Endothelial cell of umbilical vein (primary cell): ENCODE results near the gene FRMPD1. TPM values are rescaled to one million over a fixed set of nuclear protein-coding genes. Genes with fewer than 3 reads are reported as not detected.

Experiments used
- BruUV-seq: library from RNA; stranded (reverse); fragments of 400-500 nt; replicated peaks from 2 replicates; lab custom pipeline; 2021; lab: Mats Ljungman, UMichigan
- CTCF ChIA-PET: fragments of 300-600, 350-600 bp; sonication (Branson Sonifier 250); formaldehyde crosslinking; loops from one replicate; lab custom pipeline; 2021; ENCODE audit warnings: antibody characterized with exemption, inconsistent platforms; lab: Charles Lee
- POLR2A ChIA-PET: fragments of 300-600, 350-600 bp; sonication (Branson Sonifier 250); formaldehyde crosslinking; loops from one replicate; lab custom pipeline; 2021; ENCODE audit warnings: antibody characterized with exemption, inconsistent platforms; lab: Charles Lee
- DNase-seq: peaks from one replicate; pipeline ENCODE4 v3.0.0-alpha.2; 2011; ENCODE audit warnings: low read depth, low spot score
- FAIRE-seq: peaks from 2 replicates; lab custom pipeline; 2011; peaks lifted over from hg19 to GRCh38; lab: Jason Lieb, UNC
- H2AFZ ChIP-seq: 2 replicates; pipeline ENCODE4 v1.6.0; 2012; ENCODE audit warnings: low read depth, low read length, control low read depth, inconsistent platforms
- H3K27ac ChIP-seq: 2 replicates; pipeline ENCODE4 v1.5.1; 2011; ENCODE audit warnings: low read depth, mild to moderate bottlenecking, control low read depth, low read length, moderate library complexity; ENCODE audit not compliant: insufficient read depth
- H3K27me3 ChIP-seq, 2 experiments: 2 replicates each; pipeline versions ENCODE4 v1.6.0 to v1.6.1; 2011; ENCODE audit warnings: low read length in 2 of 2, mixed read lengths in 1 of 2; ENCODE audit not compliant: control insufficient read depth in 2 of 2, insufficient read depth in 2 of 2
- H3K36me3 ChIP-seq, 2 experiments: 2 replicates in 1 of 2; 3 replicates in 1 of 2; pipeline ENCODE4 v1.5.1; 2011; ENCODE audit warnings: low read length in 2 of 2, mild to moderate bottlenecking in 1 of 2, moderate library complexity in 1 of 2; ENCODE audit not compliant: control insufficient read depth in 2 of 2, insufficient read depth in 2 of 2; ENCODE audit errors: extremely low read depth in 1 of 2
- H3K4me1 ChIP-seq: 3 replicates; pipeline ENCODE4 v1.5.1; 2011; ENCODE audit warnings: mild to moderate bottlenecking, low read length; ENCODE audit not compliant: control insufficient read depth, insufficient read depth; ENCODE audit errors: extremely low read depth
- H3K4me2 ChIP-seq: 2 replicates; pipeline ENCODE4 v1.6.1; 2011; ENCODE audit warnings: low read length, control low read depth, mixed read lengths; ENCODE audit not compliant: insufficient read depth
- H3K4me3 ChIP-seq, 3 experiments: fragments of 200-600 bp in 1 of 3; sonication (generic), shearing (Covaris generic) in 1 of 3; replicated peaks in 1 of 3; 2 replicates each; pipeline ENCODE4 v1.5.1; 2011 to 2016; ENCODE audit warnings: control low read depth in 3 of 3, low read length in 3 of 3, mild to moderate bottlenecking in 2 of 3, inconsistent platforms in 1 of 3, low read depth in 1 of 3, moderate library complexity in 1 of 3; ENCODE audit not compliant: insufficient read depth in 1 of 3
- H3K79me2 ChIP-seq: 2 replicates; pipeline ENCODE4 v1.6.0; 2012; ENCODE audit warnings: low read length, inconsistent platforms; ENCODE audit not compliant: control insufficient read depth, insufficient read depth
- H3K9ac ChIP-seq: replicated peaks from 2 replicates; pipeline ENCODE3; 2011; ENCODE audit warnings: low read length, control low read depth; ENCODE audit not compliant: insufficient read depth; ENCODE audit errors: extremely low read depth
- H3K9me1 ChIP-seq: replicated peaks from 3 replicates; pipeline ENCODE4 v1.6.0; 2011; ENCODE audit warnings: mild to moderate bottlenecking, low read length; ENCODE audit not compliant: control insufficient read depth, insufficient read depth; ENCODE audit errors: extremely low read depth
- H3K9me3 ChIP-seq: replicated peaks from 2 replicates; pipeline ENCODE4 v1.5.1; 2012; ENCODE audit warnings: low read length, inconsistent platforms; ENCODE audit not compliant: control insufficient read depth, insufficient read depth
- H4K20me1 ChIP-seq: replicated peaks from 2 replicates; pipeline ENCODE3; 2011; ENCODE audit warnings: mild to moderate bottlenecking, low read length; ENCODE audit not compliant: control insufficient read depth, insufficient read depth; ENCODE audit errors: extremely low read depth
- CTCF ChIP-seq, 2 donors: IDR thresholded peaks; 1 replicate in 1 of 2; 2 replicates in 1 of 2; pipeline ENCODE4 v1.5.1; 2011; ENCODE audit warnings: low read length in 2 of 2, mild to moderate bottlenecking in 2 of 2, moderate library complexity in 2 of 2, control low read depth in 1 of 2, inconsistent platforms in 1 of 2, low read depth in 1 of 2; ENCODE audit not compliant: insufficient read depth in 1 of 2; ENCODE audit errors: extremely low read depth in 1 of 2
- JUN ChIP-seq: IDR thresholded peaks from 2 replicates; pipeline ENCODE4 v1.6.1; 2011; ENCODE audit warnings: borderline replicate concordance, low read depth; ENCODE audit not compliant: insufficient read length, insufficient read depth
- MAX ChIP-seq: IDR thresholded peaks from 2 replicates; pipeline ENCODE4 v1.6.1; 2011; ENCODE audit not compliant: insufficient read depth, insufficient read length
- MYC ChIP-seq: IDR thresholded peaks from one replicate; pipeline ENCODE4 v1.6.1; 2011; ENCODE audit warnings: mild to moderate bottlenecking, low read depth, low read length
- POLR2A ChIP-seq: IDR thresholded peaks from 2 replicates; pipeline ENCODE4 v1.6.1; 2012; ENCODE audit warnings: low read depth, mild to moderate bottlenecking, control low read depth, low read length
- POLR2AphosphoS5 ChIP-seq: IDR thresholded peaks from 2 replicates; pipeline ENCODE4 v1.6.1; 2012; ENCODE audit warnings: low read depth, mild to moderate bottlenecking, control low read depth, low read length, moderate library complexity; ENCODE audit not compliant: insufficient read depth
- dilution Hi-C: fragments of 300-500 bp; cut with MboI; formaldehyde crosslinking; loops from one replicate; pipeline ENCODE4 v1.15.0; 2019; ENCODE audit warnings: low sequenced_read_pairs; ENCODE audit not compliant: extremely low pct_ligation_motif_present
- intact Hi-C: fragments of 100-400 bp; cut with micrococcal nuclease; formaldehyde crosslinking; loops from one replicate; pipeline ENCODE4 v1.10.0; 2022
- polyA plus RNA-seq, 4 experiments: library from polyadenylated mRNA; depleted of rRNA in 3 of 4; stranded (reverse) in 3 of 4; unstranded in 1 of 4; fragments of >200 nt; gene quantifications; 2 replicates each; pipeline versions ENCODE4 v1.2.1 to v1.2.3, GENCODE V29; 2011 to 2012; ENCODE audit warnings: missing spikeins in 1 of 4
- total RNA-seq: library from RNA; stranded (reverse); gene quantifications from 2 replicates; pipeline ENCODE4 v1.2.3, GENCODE V29; 2021

The FRMPD1 gene
- total and polyA plus RNA-seq, 2 donors (not counting 3 experiments of a cell fraction or from before 2014, with no cell fraction given): not detected

- Histone ChIP-seq H3K9ac (no peak overlapping the region), H3K79me2 (no peaks in the 10 kb centered on the region), H3K27ac (no peak overlapping the region), H3K27me3 (peaks cover 0 to 6% of the 10 kb centered on the region in 2 experiments), H4K20me1 (no peaks in the 10 kb centered on the region), H3K9me1 (no peaks in the 10 kb centered on the region), H3K4me3 (no peak overlapping the region), H3K36me3 (no peaks in the 10 kb centered on the region), H2AFZ (no peak overlapping the region), H3K9me3 (no peaks in the 10 kb centered on the region), H3K4me2 (no peak overlapping the region), H3K4me1 (no peaks in the 10 kb centered on the region)
- TF ChIP-seq CTCF (IDR thresholded peaks at IDR 0.05; ENCODE audit: extremely low read depth in 1 of 2, insufficient read depth in 1 of 2, low read depth in 1 of 2, low read length in 2 of 2) (peak; percentile 84 to 91), MYC (no peak), MAX (peak; percentile 8), POLR2AphosphoS5 (no peak)
- intact Hi-C loops (loop anchor here (1.0 to 5.0 kb wide), 5 partner anchors 155 to 653 kb away; partner anchors contain the start of gene SLC25A51), dilution Hi-C loops (no loop called here)
- CTCF ChIA-PET: interaction anchor here (0.7 to 3.8 kb wide), 7 partner anchors 10 to 616 kb away, joined by 3 to 21 read pairs (median 3); no protein-coding TSS in a partner anchor
- FAIRE-seq (peak; percentile 76), DNase-seq (peak; percentile 64)
- no TSS peak for BruUV-seq
- POLR2A ChIA-PET: no interaction called here
Measured at GRCh38 chr9:37747271-37747753, 96.6 kb downstream of the FRMPD1 start.

GRCh38 chr9:37749129-37749528 lies 98.4 kb downstream of the FRMPD1 start:
- intact Hi-C loops: loop anchor here (5.0 kb wide), 1 partner anchor 153 kb away; the partner anchor contains the start of gene SLC25A51
- no TSS peak for BruUV-seq
- FAIRE-seq: no peak

More at GRCh38 chr9:37749129-37749528, 98.4 kb downstream of the FRMPD1 start:
- no peak overlapping the region for H3K9ac ChIP-seq
- no peak overlapping the region for H3K27ac ChIP-seq
- H3K4me1 ChIP-seq: peaks cover 6% of the 10 kb centered on the region
- no peak for DNase-seq
- H3K79me2 ChIP-seq: peaks cover 3% of the 10 kb centered on the region
- no peaks in the 10 kb centered on the region for H3K36me3 ChIP-seq
- TF ChIP-seq POLR2A (no peak), JUN (no peak), CTCF (IDR thresholded peaks at IDR 0.05; ENCODE audit: extremely low read depth in 1 of 2, insufficient read depth in 1 of 2, low read depth in 1 of 2, low read length in 2 of 2) (no peak)
- H3K9me1 ChIP-seq: no peaks in the 10 kb centered on the region
- H4K20me1 ChIP-seq: no peaks in the 10 kb centered on the region
- no peak overlapping the region for H2AFZ ChIP-seq
- ChIA-PET CTCF (interaction anchor here (1.2 to 3.8 kb wide), 6 partner anchors 9 to 652 kb away, joined by 3 to 21 read pairs (median 5); no protein-coding TSS in a partner anchor), POLR2A (no interaction called here)
- H3K9me3 ChIP-seq: no peaks in the 10 kb centered on the region
- dilution Hi-C loops: no loop called here
- H3K4me2 ChIP-seq: no peak overlapping the region
- H3K27me3 ChIP-seq: peaks cover 0 to 6% of the 10 kb centered on the region in 2 experiments
- H3K4me3 ChIP-seq: no peak overlapping the region
